Stimulated activated CD4-positive, alpha-beta T cell treated with anti-CD3 and anti-CD28 coated beads, Interleukin-12 subunit alpha, Interleukin-12 subunit beta, amount 100 ng/mL, for 24 hours (primary cell): ENCODE measurements around the gene EFNA4.

Source experiments
- DNase-seq, 2 experiments: peaks; one replicate each; pipeline ENCODE4 v3.0.0-alpha.2; 2020; ENCODE audit warnings: low read depth in 2 of 2

The EFNA4 gene

GRCh38 chr1:155072531-155073289 is 9.2 kb downstream of the EFNA4 start:
- DNase-seq, result no peak

- no peak for DNase-seq
Observed at GRCh38 chr1:155073377-155074242, 10.1 kb downstream of the EFNA4 start.

- DNase-seq, result no peak
Observed at GRCh38 chr1:155075535-155075934, 12.0 kb downstream of the EFNA4 start.

GRCh38 chr1:155076371-155076770 is 12.8 kb downstream of the EFNA4 start:
- DNase-seq, result no peak

GRCh38 chr1:155077346-155077745 is 13.8 kb downstream of the EFNA4 start:
- no peak for DNase-seq

GRCh38 chr1:155077758-155078445 is 14.4 kb downstream of the EFNA4 start:
- DNase-seq, result no peak

- DNase-seq, result peak; percentile 47 to 60
Observed at GRCh38 chr1:155078469-155079209, 15.1 kb downstream of the EFNA4 start, which contains the start of gene EFNA3. Gene EFNA3 (plus strand): TSS chr1:155078837. CDS start chr1:155078942, 105 bp downstream.

- no peak for DNase-seq
Observed at GRCh38 chr1:155079210-155079486, 15.6 kb downstream of the EFNA4 start.

- no peak for DNase-seq
Observed at GRCh38 chr1:155079487-155080311, 16.2 kb downstream of the EFNA4 start.

- DNase-seq, result no peak
Observed at GRCh38 chr1:155080312-155081228, 17.0 kb downstream of the EFNA4 start.

GRCh38 chr1:155081472-155082300 is 18.1 kb downstream of the EFNA4 start:
- DNase-seq, result no peak

- DNase-seq, result no peak
Observed at GRCh38 chr1:155082301-155083051, 18.9 kb downstream of the EFNA4 start.

GRCh38 chr1:155083052-155083541 is 19.6 kb downstream of the EFNA4 start:
- DNase-seq, result no peak

- DNase-seq, result no peak
Observed at GRCh38 chr1:155083865-155084721, 20.6 kb downstream of the EFNA4 start.

GRCh38 chr1:155084722-155085503 is 21.4 kb downstream of the EFNA4 start:
- DNase-seq, result peak; percentile 83 to 90

- peak; percentile 46 to 75 for DNase-seq
Observed at GRCh38 chr1:155085504-155086127, 22.1 kb downstream of the EFNA4 start.
